ENCODE results near the gene ADARB2.

The ADARB2 gene

GRCh38 chr10:1561731-1562337 lies 175.5 kb downstream of the ADARB2 start:
- Histone ChIP-seq H3K27me3 (no peaks in the 10 kb centered on the region), H3K9me3 (no peaks in the 10 kb centered on the region), H3K27ac (no peak overlapping the region), H3K9ac (no peak overlapping the region), H4K20me1 (no peaks in the 10 kb centered on the region; the same call in 1 of the 2 replicates), H3K4me1 (peaks cover 18% of the 10 kb centered on the region), H3K36me3 (no peaks in the 10 kb centered on the region), H3K4me3 (no peak overlapping the region), H3K4me2 (no peak overlapping the region)
- no peak for TF ChIP-seq Cebpa-rat (IDR thresholded peaks at IDR 0.05)

- Histone ChIP-seq H3K36me3 (no peaks in the 10 kb centered on the region), H3K9ac (no peak overlapping the region), H3K4me1 (peaks cover 30% of the 10 kb centered on the region), H3K4me2 (no peak overlapping the region), H3K27me3 (no peaks in the 10 kb centered on the region), H3K4me3 (no peak overlapping the region), H4K20me1 (no peaks in the 10 kb centered on the region; the same call in 1 of the 2 replicates), H3K9me3 (no peaks in the 10 kb centered on the region), H3K27ac (no peak overlapping the region)
- TF ChIP-seq Cebpa-rat (IDR thresholded peaks at IDR 0.05), result no peak
These were observed 176.7 kb downstream of the ADARB2 start for GRCh38 chr10:1560535-1561192.

- Histone ChIP-seq H3K27me3 (no peaks in the 10 kb centered on the region), H3K27ac (no peak overlapping the region), H3K9ac (no peak overlapping the region), H4K20me1 (no peaks in the 10 kb centered on the region; the same call in 1 of the 2 replicates), H3K9me3 (no peaks in the 10 kb centered on the region), H3K36me3 (no peaks in the 10 kb centered on the region), H3K4me3 (no peak overlapping the region), H3K4me2 (no peak overlapping the region), H3K4me1 (peaks cover 39% of the 10 kb centered on the region)
- no peak for TF ChIP-seq Cebpa-rat (IDR thresholded peaks at IDR 0.05)
These were observed 177.6 kb downstream of the ADARB2 start for GRCh38 chr10:1559761-1560160.

- Histone ChIP-seq H3K9ac (no peak overlapping the region), H3K27ac (no peak overlapping the region), H3K4me1 (peaks cover 43% of the 10 kb centered on the region), H3K4me2 (no peak overlapping the region; the same call in 1 of the 2 replicates), H3K27me3 (no peaks in the 10 kb centered on the region), H4K20me1 (no peaks in the 10 kb centered on the region; the same call in 1 of the 2 replicates), H3K4me3 (no peak overlapping the region), H3K36me3 (no peaks in the 10 kb centered on the region), H3K9me3 (no peaks in the 10 kb centered on the region)
- no peak for TF ChIP-seq Cebpa-rat (IDR thresholded peaks at IDR 0.05)
These were observed 178.0 kb downstream of the ADARB2 start for GRCh38 chr10:1559311-1559710.

- H3K36me3 ChIP-seq, result no peaks in the 10 kb centered on the region
- no peaks in the 10 kb centered on the region for H3K9me3 ChIP-seq
- H3K27ac ChIP-seq, result no peak overlapping the region
- no peak overlapping the region for H3K9ac ChIP-seq
- no peaks in the 10 kb centered on the region for H3K27me3 ChIP-seq
- no peak overlapping the region; the same call in 1 of the 2 replicates for H3K4me2 ChIP-seq
- H3K4me3 ChIP-seq, result no peak overlapping the region
- peaks cover 47% of the 10 kb centered on the region for H3K4me1 ChIP-seq
- TF ChIP-seq Cebpa-rat (IDR thresholded peaks at IDR 0.05), result no peak
- no peaks in the 10 kb centered on the region; the same call in 1 of the 2 replicates for H4K20me1 ChIP-seq
These were observed 178.4 kb downstream of the ADARB2 start for GRCh38 chr10:1558906-1559305.

GRCh38 chr10:1557081-1557480 lies 180.2 kb downstream of the ADARB2 start:
- no peaks in the 10 kb centered on the region; the same call in 1 of the 2 replicates for H4K20me1 ChIP-seq
- H3K4me1 ChIP-seq, result peaks cover 65% of the 10 kb centered on the region
- H3K27ac ChIP-seq, result no peak overlapping the region
- no peak overlapping the region for H3K4me3 ChIP-seq
- peak overlapping the region; percentile 78 for H3K4me2 ChIP-seq
- TF ChIP-seq Cebpa-rat (IDR thresholded peaks at IDR 0.05), result no peak
- no peaks in the 10 kb centered on the region for H3K36me3 ChIP-seq
- no peaks in the 10 kb centered on the region for H3K27me3 ChIP-seq
- no peaks in the 10 kb centered on the region for H3K9me3 ChIP-seq
- H3K9ac ChIP-seq, result no peak overlapping the region

- H3K4me1 ChIP-seq, result peaks cover 71% of the 10 kb centered on the region
- no peaks in the 10 kb centered on the region for H3K27me3 ChIP-seq
- peak overlapping the region; percentile 78 for H3K4me2 ChIP-seq
- no peaks in the 10 kb centered on the region for H3K9me3 ChIP-seq
- no peaks in the 10 kb centered on the region; the same call in 1 of the 2 replicates for H4K20me1 ChIP-seq
- H3K9ac ChIP-seq, result no peak overlapping the region
- TF ChIP-seq Cebpa-rat (IDR thresholded peaks at IDR 0.05), result no peak
- H3K27ac ChIP-seq, result 0 out of 2 replicates have a peak overlapping the region, but pooled peaks have one; percentile 3
- no peak overlapping the region for H3K4me3 ChIP-seq
- H3K36me3 ChIP-seq, result no peaks in the 10 kb centered on the region
These were observed 180.8 kb downstream of the ADARB2 start for GRCh38 chr10:1556496-1556895.

GRCh38 chr10:1553951-1554350 lies 183.4 kb downstream of the ADARB2 start:
- Histone ChIP-seq H3K36me3 (no peaks in the 10 kb centered on the region), H3K27ac (peak overlapping the region; percentile 73), H3K4me2 (peak overlapping the region; percentile 78), H3K27me3 (no peaks in the 10 kb centered on the region), H3K9me3 (no peaks in the 10 kb centered on the region), H4K20me1 (no peaks in the 10 kb centered on the region; the same call in 1 of the 2 replicates), H3K4me3 (no peak overlapping the region), H3K4me1 (peaks cover 80% of the 10 kb centered on the region), H3K9ac (peak overlapping the region; percentile 63; the same call in 1 of the 2 replicates)
- no peak for TF ChIP-seq Cebpa-rat (IDR thresholded peaks at IDR 0.05)

GRCh38 chr10:1552881-1553670 lies 184.2 kb downstream of the ADARB2 start:
- Histone ChIP-seq H3K36me3 (no peaks in the 10 kb centered on the region), H3K4me3 (no peak overlapping the region), H3K9me3 (peaks cover 2% of the 10 kb centered on the region)

More at GRCh38 chr10:1552881-1553670, 184.2 kb downstream of the ADARB2 start:
- Histone ChIP-seq H3K27me3 (no peaks in the 10 kb centered on the region), H4K20me1 (no peaks in the 10 kb centered on the region), H3K4me1 (peaks cover 88% of the 10 kb centered on the region), H3K9ac (peak overlapping the region; percentile 63; the same call in 1 of the 2 replicates), H3K27ac (peak overlapping the region; percentile 73; the same call in 1 of the 2 replicates), H3K4me2 (peak overlapping the region; percentile 78)
- no peak for TF ChIP-seq Cebpa-rat (IDR thresholded peaks at IDR 0.05)

All from BLaER1 (cell line).